Activated CD8-positive, alpha-beta memory T cell treated with anti-CD3 and anti-CD28 coated beads, Interleukin-2, amount 50 U/mL, for 1 hour (primary cell): Measurements from ENCODE around the gene ZBP1.

Experiments used
- DNase-seq: peaks from one replicate; pipeline ENCODE4 v3.0.0-alpha.2; 2020; ENCODE audit errors: extremely low read depth

Gene ZBP1

GRCh38 chr20:57620274-57620990 is at the start of gene ZBP1:
ZBP1 (minus strand) TSS chr20:57620426; CDS start chr20:57620295, 131 bp downstream.
- DNase-seq: no peak

- no peak for DNase-seq
These were observed 49.4 kb upstream of the ZBP1 start for GRCh38 chr20:57669632-57670031.

GRCh38 chr20:57667924-57668782 is 47.9 kb upstream of the ZBP1 start:
- DNase-seq: no peak

GRCh38 chr20:57667388-57667787 is 47.2 kb upstream of the ZBP1 start:
- no peak for DNase-seq

- DNase-seq: no peak
These were observed 46.6 kb upstream of the ZBP1 start for GRCh38 chr20:57666834-57667157.

- no peak for DNase-seq
These were observed 46.0 kb upstream of the ZBP1 start for GRCh38 chr20:57666106-57666833.

GRCh38 chr20:57665589-57665971 is 45.4 kb upstream of the ZBP1 start:
- DNase-seq: no peak

GRCh38 chr20:57664924-57665588 is 44.8 kb upstream of the ZBP1 start:
- DNase-seq: no peak

- DNase-seq: no peak
These were observed 44.2 kb upstream of the ZBP1 start for GRCh38 chr20:57664476-57664875.

- DNase-seq: no peak
These were observed 43.6 kb upstream of the ZBP1 start for GRCh38 chr20:57663681-57664451.

GRCh38 chr20:57663241-57663640 is 43.0 kb upstream of the ZBP1 start:
- no peak for DNase-seq

GRCh38 chr20:57662456-57663240 is 42.4 kb upstream of the ZBP1 start:
- DNase-seq: no peak

GRCh38 chr20:57661746-57662455 is 41.7 kb upstream of the ZBP1 start:
- DNase-seq: no peak

GRCh38 chr20:57660922-57661745 is 40.9 kb upstream of the ZBP1 start:
- DNase-seq: no peak

GRCh38 chr20:57660181-57660921 is 40.1 kb upstream of the ZBP1 start:
- DNase-seq: no peak

GRCh38 chr20:57659517-57660180 is 39.4 kb upstream of the ZBP1 start:
- DNase-seq: no peak

- DNase-seq: no peak
These were observed 38.7 kb upstream of the ZBP1 start for GRCh38 chr20:57658833-57659516.
